HL-60/S4 (cell line): ENCODE results near the gene SSBP3.

Experiments
- in situ Hi-C: fragments of 300-500 bp; cut with MboI; formaldehyde crosslinking; loops from 2 replicates; pipeline ENCODE4 v1.14.3; 2022; ENCODE audit warnings: low sequenced_read_pairs

Gene SSBP3

DNA sequence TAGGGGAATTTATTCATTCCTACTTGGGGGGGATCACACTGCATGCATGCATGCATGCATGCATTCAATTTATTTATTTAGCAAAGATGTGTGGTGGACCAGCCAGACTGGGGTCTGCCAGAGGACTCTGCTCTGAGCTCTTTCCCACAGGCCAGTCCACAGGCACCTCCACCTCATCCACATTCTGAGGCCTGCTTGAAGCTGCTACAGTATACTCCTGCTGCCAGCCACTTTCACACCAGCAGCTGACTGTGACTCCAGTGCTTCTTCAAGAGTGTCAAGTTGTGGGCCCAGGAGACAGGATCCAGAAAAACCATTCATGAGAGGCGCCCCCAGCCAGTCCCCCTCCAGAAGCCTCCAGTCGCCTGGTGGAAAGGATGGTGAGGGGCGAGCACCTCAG lies 30.9 kb downstream of the SSBP3 start:
- in situ Hi-C loops, result no loop called here

DNA sequence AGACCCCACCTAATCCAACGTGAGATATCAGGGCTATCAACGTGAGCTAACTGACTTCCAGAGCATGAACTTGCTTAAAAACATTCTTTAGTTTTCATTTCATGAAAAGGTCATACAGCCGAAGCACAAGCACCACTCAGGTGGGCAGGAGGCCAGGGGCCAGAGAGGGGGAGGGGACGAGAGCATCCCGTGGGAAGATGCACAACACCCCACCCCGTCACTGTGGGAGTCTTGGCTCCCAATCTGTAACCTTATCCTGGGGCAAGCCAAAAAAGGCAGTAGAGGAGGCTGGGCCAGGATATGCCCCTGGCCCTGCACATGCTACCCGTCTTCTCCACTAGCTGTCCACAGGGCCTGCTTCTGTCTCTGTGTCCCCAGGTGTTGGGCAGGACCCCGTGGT lies 31.4 kb downstream of the SSBP3 start:
- in situ Hi-C loops, result no loop called here

DNA sequence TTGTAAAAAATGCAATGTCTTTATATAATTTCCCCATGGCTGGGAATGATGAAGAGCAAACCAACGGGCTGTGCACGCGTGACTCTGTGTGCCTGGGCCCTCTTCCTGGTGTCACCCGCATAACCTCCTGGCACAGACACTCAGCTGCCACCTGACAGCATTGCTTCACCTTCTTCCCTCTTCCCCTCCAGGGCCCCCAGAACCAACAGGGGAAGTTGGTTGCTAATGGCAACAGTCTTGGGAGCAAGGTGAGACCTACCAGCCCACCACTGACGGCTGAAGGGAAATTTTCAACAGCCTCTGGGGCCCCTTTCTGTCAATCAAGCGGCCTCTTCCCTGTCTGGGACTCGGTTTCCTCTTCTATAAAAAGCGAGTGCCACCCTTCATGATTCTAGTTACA lies 33.2 kb downstream of the SSBP3 start:
- in situ Hi-C loops, result no loop called here

DNA sequence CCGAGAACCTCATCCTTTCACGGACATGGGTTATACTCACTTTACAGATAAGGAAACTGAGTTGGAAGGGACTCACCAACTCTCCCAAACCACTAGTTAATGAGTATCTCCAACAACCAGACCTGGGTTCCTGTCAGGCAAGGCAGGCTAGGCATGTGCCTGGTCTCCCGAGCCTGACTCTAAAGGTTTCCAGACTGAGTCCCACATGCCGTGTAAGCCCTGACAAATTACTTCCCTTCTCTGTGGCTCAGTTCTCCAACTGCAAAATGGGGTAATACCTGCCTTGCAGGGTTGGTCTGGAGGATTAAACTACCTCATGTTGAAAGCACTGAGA lies 34.3 kb downstream of the SSBP3 start:
- in situ Hi-C loops, result no loop called here

DNA sequence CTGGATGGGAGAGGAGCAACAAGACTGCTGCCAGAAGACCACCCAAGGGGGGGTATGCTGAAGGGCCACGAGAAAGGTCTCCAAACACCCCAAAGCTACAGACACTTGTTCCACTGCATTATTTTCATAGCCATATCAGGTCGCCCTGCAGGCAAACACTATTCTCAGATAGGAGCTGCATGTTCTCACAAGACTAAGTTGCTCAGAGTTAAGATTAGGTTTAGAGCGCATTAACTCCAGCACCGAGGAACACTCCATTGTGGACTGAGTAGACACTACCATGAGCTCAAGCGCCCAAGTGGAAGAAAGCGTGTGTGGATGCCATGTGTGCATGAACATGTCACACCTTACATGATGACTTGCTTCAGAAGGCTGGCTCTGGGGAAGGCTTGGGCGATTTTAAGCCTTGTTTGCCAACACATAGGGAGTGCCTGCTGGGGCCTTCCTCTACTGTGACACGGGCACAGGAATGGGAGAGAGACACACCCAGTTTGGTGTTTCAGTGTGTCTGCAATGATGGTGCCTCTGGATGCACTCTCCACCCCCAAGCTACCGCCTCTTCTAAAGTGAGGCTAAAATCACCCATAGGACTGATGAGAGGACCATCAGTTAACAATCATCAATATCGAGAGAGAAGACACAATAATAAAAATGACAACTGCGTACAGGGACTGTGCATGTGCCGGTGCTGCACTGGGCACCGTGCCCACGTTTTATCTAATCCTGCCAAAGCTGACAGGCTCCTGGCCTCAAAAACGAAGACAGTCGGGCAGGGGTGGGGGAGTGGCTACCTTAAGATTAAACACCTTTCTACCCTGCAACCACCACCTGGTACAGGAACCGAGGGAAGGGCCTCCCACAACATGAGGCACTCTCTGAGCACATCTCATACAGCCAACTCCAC lies 34.9 kb downstream of the SSBP3 start:
- in situ Hi-C loops, result no loop called here

DNA sequence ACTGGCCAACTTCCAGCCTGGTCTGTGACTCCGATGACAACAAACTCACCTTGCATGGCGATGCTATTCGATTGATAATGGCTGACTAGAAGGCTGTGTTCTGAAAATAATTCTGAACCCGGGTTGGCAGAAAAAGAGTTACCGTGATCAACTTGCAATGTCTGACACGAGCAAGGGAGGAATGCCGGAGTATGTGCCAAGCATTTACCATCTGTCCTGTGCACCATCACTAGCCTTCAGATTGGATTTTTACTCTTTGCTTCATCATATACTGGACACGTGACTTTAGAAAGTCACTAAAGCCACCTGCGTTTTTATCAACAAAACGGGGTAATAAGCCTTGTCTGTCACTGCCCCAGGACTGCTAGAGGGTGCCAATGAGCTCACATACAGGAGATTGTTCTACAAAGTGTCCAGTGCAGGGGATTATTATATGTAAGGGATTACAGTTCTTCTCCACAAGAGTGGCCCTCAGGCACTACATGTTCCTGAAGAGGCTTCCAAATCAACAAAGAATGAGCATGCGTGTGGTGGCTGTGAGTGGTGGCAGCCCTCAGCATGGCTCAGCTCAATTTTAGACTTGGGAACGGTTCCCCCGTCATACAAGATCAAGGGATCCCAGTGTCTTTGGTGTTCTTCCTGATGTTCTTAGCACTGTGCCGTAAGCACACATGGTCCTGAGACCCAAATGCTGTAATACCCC lies 35.8 kb downstream of the SSBP3 start:
- in situ Hi-C loops, result no loop called here

DNA sequence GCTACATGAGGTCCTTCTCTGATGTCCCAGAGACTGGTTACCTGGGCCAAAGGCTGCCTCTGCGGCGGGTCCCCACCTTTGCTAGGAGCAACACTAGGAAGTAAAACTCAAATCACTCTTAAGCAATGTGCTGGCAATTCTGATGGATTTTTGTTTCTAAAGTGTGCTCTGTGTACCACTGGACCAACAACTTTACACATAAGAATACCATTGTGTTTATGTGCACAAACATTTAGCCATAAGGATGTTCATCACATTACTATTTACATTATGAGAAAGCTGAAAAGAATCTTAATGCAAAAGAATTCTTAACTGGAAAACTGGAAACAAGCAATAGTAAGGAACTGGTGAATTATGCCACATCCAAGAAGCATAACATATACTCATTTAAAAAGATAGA lies 38.6 kb downstream of the SSBP3 start:
- in situ Hi-C loops, result no loop called here

DNA sequence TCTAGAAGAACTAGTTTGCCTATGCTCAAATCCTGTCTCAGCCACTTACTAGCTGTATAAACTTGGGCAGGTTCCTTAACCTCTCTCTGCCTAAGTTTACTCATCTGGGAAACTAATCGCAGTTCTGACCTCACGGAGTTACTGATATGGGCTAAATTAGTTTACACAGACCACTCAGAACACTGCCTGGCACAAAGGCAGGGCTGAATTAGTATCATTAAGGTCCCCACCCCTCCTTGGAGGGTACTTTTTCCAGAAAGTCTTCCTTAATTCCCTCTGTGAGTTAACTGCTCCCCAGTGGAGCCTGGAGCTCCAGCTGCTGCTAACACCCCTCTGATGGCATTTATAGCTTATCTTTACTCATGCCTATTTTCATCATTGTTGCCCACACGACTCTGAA lies 40.3 kb downstream of the SSBP3 start:
- in situ Hi-C loops, result no loop called here

DNA sequence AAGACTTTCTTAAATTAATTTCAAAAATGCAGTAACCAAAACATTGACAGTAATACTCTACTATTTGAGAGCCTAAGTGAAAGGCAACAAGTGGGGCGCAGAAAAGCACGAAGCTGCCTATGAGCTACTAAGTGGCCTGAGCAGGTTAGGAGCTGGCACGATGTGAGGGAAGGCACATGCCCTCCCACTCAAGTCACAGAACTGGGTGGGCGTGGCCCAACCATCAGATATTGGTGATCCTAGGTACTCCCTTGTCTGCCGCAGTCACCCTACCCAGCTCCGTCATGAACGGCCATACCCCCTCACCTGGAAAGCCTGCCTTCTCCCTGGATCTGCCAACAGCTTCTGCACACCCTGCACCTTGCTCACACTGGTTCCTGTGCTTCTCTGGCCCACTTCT lies 40.8 kb downstream of the SSBP3 start:
- in situ Hi-C loops, result no loop called here

DNA sequence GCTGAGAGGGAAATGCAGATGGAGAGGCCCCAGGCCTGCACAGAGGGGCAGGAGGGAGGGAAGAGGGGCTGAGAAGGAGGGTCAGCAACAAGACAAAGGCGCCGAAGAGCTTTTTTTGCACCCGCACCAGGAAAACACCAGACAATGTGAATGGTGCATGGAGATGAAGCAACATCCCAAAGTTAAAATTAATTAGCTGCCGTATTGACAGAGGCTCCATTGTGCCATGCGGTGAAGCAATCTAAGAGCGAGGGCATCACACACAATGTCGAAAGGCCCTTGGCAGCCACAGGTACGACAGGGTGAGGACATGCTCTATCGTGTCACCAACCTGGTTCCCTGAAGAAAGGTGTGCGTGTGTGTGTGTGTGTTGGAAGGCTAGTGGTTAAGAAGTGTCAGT lies 41.2 kb downstream of the SSBP3 start:
- in situ Hi-C loops, result no loop called here

DNA sequence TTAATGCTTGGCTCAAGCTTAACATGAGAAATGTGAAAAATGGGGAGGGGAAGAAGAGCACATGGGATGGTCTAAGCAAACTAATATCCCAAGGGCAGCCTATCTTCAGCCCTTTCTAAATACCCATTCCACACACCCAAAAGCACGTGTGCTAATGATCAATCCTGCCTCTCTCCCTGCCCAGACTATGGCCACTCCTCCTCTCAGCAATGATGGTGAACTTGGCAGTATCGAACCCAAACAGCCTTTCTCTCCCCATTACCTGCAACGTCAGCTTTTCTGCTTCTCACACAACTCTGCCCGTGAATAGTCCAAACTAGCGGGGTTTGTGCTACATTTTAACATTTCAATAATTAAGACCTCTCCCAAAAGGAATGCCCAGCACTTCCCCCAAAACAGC lies 41.6 kb downstream of the SSBP3 start:
- in situ Hi-C loops, result no loop called here

DNA sequence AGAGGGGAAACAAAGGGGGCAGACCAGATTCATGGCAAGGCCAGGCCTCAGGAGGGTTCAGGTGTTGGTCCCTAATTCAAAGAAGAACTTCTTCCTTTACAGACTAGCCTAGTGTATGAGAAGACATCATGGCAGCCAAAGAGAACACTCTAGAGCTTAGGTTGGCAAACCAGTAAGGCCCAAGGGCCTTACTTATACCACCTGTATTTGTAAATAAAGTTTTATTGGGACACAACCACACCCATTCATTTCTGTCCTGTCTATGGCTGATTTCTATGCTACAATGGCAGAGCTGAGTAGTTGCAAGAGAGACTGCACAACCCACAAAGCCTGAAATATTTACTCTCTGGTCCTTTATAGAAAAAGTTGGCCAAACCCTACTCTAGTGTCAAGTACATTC lies 42.3 kb downstream of the SSBP3 start:
- in situ Hi-C loops, result no loop called here

DNA sequence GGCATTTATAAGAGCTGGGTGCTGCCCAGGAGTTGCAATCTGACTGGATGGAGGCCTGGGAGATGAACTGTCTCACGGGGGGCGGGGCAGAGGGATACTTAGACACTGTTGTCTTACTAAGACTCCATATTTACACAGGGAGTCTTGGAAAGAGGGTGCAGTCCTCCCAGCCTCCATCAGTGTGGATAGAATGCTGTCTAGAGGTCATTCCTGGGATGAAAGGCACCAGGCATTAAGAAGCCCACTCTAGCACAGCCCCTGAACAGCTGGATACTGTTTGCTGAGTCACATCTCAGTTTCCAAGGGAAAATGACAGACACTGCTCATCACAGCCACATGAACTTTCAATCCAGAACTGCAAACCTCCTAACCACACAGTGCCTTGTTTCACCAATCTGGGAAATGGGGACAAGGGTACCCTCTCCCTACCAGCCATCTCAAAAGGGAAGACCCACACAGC lies 43.3 kb downstream of the SSBP3 start:
- in situ Hi-C loops, result no loop called here

DNA sequence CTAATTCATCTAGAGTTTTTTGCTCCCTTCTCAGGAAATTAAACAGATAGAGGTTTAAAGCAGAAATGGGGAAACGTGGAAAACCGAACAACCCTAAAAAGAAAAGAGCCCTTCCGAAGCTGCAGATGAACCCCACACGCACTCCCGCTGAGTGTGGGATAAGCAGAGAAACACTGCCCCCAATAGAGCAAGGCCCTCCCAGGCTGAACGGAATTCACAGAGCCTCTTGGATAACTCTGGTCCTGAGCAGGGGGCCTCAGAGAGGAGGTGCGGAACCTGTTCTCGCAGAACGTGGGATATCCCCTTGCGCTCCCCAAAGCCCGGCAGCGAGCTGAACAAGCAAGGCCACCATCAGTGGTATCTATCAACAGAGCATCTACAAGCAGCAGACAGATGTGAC lies 44.9 kb downstream of the SSBP3 start:
- in situ Hi-C loops, result no loop called here

DNA sequence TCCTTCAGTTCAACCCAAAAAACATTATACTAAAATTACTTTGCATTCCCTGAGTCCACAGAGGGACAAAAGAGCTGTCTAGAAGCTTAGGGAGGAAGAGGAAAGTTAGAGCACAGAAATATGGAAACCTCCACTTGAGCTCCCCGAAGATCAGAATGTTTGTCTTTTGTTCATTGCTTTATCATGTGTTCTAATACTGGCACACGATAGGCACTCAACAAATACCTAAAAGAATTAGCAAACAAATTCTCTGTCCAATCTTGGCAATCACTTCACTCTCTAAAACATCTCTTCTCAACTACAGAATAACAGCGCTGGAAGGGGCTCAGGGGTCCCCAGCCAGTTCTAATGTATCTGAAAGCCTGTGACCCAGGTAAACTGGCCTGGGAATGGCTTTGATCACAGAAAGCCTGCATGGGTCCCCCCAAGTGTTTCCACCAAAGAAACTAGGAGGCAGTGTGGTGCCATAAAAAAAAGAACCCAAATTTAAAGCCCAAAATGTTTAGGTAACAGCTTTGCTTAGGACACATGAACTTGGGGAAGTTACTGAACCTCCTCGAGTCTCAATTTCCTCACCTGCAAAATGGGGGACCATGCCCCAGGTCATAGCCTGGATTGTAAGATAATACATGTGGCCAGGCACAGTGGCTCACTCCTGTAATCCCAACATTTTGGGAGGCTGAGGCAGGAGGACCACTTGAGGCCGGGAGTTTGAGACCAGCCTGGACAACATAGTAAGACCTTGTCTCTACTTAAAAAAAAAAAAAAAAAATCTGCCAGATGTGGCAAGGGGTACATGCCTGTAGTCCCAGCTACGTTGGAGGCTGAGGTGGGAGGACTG lies 45.8 kb downstream of the SSBP3 start:
- in situ Hi-C loops, result no loop called here

DNA sequence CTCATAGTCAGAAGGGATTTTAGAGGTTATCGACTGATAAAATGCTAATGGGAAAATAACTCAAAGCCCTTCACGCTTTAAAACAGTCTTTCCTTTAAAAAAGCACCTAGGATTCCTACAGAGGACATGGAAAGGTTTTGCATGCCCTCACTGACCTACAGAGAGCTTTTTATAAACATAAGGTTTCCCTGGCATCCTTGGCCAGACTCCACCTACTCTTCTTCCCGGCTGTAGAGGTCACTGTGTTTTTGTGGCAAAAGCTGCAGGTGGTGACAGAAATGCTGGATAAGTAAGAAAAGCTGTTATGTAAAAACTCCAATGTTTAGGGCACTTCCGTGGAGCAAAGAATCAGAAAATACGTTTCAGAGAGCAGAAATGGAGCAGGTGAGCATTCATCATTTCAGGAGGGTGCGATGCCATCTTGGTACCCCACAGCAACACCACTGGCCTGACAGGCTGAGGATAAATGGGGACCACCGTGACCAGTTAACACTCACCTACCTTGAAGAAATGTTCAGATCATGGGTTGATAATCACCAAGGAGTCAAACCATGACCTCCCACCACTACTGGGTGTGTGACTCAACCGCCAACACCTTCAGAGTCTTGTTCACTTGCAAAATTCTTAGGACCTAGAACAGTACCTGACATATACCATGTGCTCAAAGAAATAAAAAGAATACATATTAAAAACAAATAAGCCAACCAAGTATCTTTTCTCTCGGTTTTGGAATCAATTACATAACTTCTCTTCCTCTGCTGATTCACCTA lies 46.6 kb downstream of the SSBP3 start:
- in situ Hi-C loops, result no loop called here

DNA sequence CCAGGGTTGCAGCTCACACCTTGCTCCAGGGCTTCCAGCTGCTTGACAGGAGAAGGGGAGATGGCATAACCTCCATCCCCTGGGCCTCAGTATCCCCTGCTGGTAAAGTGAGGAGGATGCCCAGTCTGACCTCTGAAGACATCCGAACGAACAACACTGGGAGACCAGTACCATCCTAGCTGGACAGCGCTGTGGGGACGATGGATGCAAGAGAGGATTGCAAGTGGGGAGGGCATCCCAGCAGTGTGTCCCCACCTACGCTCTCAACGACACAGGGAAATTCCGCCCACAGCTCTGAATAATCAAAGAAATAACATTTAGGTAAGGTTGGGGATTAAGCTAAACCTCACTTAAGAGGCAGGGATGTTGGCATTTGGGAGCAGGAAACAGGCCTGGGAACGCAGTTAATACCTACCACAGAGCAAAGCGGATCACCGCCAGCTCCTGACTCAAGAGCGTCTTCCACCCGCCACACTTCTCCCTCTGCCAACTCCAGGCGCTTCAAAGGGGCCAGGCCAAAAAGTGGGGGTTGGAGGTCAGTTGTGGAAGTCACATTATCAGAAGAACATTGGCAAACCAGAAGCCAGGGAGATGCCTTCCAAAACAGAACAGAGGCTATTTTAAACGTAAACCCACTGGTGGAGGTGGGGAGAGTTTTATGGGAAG lies 47.6 kb downstream of the SSBP3 start:
- in situ Hi-C loops, result no loop called here

DNA sequence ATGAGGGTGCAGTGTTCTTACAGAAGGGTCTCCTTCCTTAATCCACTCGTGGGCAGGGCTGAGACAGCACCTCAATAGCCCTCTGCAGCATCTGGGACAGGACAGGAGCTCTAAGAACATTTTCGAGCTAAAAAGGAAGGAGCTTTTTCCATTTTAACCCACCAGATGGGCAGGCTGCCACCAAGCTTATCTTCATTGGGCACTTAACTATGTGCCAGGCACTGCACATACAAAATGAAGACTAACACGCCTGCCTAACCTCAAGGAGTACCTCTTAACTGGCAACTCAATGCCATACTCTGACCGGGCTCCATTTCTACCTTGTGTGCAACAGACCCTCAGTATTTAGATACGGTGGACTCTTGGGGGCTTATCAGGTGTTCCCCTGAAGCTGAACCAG lies 48.2 kb downstream of the SSBP3 start:
- in situ Hi-C loops, result no loop called here

DNA sequence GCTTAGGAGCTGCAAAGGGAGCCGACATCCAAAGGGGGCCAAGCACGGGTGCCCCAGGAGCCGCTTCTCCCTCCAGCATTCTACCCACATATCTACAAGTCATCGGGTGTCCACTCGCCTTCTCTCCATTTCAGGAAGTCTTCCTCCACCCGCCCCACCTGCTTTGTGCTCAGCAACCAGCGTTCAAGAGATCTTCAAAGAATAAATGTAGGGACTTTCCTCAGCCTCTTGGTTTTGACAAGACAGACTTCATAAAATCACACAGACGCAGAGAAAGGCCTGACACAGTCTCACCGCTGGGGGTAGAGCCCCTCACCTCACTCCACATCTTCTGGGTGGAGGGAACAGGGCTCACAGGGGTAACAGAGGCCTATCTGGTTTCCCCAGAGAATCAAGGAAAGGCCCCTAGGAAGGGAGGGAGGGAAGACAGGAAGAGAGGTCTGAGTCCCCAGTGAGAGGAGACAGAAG lies 49.5 kb downstream of the SSBP3 start:
- in situ Hi-C loops, result no loop called here
